Esophagus muscularis mucosa (tissue), 3 donors: ENCODE measurements around the gene SERPINA1.

ENCODE experiments used
- EP300 ChIP-seq: sonication (generic); formaldehyde crosslinking; IDR thresholded peaks from one replicate; pipeline ENCODE4 v1.6.1; 2017; ENCODE audit warnings: antibody characterized with exemption
- TF ChIP-seq, protein P1 (sequence below), 3 experiments: fragments of 200-600 bp in 2 of 3; fragments of 450-650 bp in 1 of 3; sonication (generic) in 2 of 3; IDR thresholded peaks; one replicate each; pipeline ENCODE4 v1.5.1; 2017 to 2019; ENCODE audit warnings: antibody characterized with exemption in 3 of 3, mild to moderate bottlenecking in 2 of 3, moderate library complexity in 1 of 3

DNA sequence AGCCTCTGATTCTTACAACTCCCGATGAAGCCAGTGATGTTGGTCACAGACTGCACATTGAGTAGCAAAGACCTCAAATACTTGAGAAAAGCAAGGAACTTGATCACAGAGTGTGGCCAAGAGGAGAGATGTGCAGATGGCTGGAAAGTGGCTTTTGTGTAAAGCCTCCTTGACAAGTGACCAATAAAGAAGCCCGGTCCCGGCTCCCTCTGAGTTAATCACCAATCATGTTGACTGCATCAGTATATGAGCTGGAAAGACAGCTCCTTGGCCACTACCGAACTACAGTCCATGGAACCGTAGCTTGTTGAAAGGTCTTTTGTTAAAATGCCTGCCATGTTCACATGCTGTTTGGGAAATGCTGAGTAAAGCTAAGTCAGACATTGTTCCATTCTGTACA is 41.6 kb downstream of the SERPINA1 start:
- TF ChIP-seq, protein P1, sequence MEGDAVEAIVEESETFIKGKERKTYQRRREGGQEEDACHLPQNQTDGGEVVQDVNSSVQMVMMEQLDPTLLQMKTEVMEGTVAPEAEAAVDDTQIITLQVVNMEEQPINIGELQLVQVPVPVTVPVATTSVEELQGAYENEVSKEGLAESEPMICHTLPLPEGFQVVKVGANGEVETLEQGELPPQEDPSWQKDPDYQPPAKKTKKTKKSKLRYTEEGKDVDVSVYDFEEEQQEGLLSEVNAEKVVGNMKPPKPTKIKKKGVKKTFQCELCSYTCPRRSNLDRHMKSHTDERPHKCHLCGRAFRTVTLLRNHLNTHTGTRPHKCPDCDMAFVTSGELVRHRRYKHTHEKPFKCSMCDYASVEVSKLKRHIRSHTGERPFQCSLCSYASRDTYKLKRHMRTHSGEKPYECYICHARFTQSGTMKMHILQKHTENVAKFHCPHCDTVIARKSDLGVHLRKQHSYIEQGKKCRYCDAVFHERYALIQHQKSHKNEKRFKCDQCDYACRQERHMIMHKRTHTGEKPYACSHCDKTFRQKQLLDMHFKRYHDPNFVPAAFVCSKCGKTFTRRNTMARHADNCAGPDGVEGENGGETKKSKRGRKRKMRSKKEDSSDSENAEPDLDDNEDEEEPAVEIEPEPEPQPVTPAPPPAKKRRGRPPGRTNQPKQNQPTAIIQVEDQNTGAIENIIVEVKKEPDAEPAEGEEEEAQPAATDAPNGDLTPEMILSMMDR (IDR thresholded peaks at IDR 0.05) = no peak
- no peak for TF ChIP-seq EP300
